SJSA1 (cell line): ENCODE data around the gene MDFIC. TPM values are rescaled to one million over a fixed set of nuclear protein-coding genes. Genes with fewer than 3 reads are reported as not detected.

Experiments used
- DNase-seq, 2 experiments: peaks; one replicate each; pipeline ENCODE4 v3.0.0-alpha.2; 2015 to 2020; ENCODE audit warnings: low spot score in 2 of 2, low read depth in 1 of 2
- H3K27ac ChIP-seq: fragments of 250-450 bp; sonication (Bioruptor Pico); 2 replicates; pipeline ENCODE4 v1.5.1; 2020; ENCODE audit warnings: mild to moderate bottlenecking, moderate library complexity
- H3K27me3 ChIP-seq: fragments of 250-450 bp; sonication (Bioruptor Pico); replicated peaks from 2 replicates; pipeline ENCODE4 v1.5.1; 2020; ENCODE audit warnings: mild to moderate bottlenecking, moderate library complexity
- H3K36me3 ChIP-seq: fragments of 250-450 bp; sonication (Bioruptor Pico); 2 replicates; pipeline ENCODE4 v1.5.1; 2020; ENCODE audit warnings: mild to moderate bottlenecking
- H3K4me1 ChIP-seq: fragments of 250-450 bp; sonication (Bioruptor Pico); replicated peaks from 2 replicates; pipeline ENCODE4 v1.6.1; 2021; ENCODE audit warnings: mild to moderate bottlenecking
- H3K4me3 ChIP-seq: fragments of 250-450 bp; sonication (Bioruptor Pico); 2 replicates; pipeline ENCODE4 v1.5.1; 2020; ENCODE audit warnings: mild to moderate bottlenecking
- H3K9me3 ChIP-seq: fragments of 250-450 bp; sonication (Bioruptor Pico); replicated peaks from 2 replicates; pipeline ENCODE4 v1.5.1; 2020; ENCODE audit warnings: mild to moderate bottlenecking
- total RNA-seq: library from RNA; depleted of rRNA; stranded (reverse); fragments of >200 nt; shearing (Covaris generic); gene quantifications from 2 replicates; pipeline ENCODE4 v1.2.3, GENCODE V29; 2014

MDFIC gene
- total RNA-seq, 1 experiment from 2014 or later, result 65.0 TPM

GRCh38 chr7:114975401-114975800 lies 53.5 kb downstream of the MDFIC start:
- Histone ChIP-seq H3K4me3 (no peak overlapping the region), H3K27me3 (no peaks in the 10 kb centered on the region), H3K27ac (no peak overlapping the region), H3K36me3 (0 out of 2 replicates have a peak, but pooled peaks cover 3% of the 10 kb centered on the region), H3K4me1 (peaks cover 24% of the 10 kb centered on the region), H3K9me3 (no peaks in the 10 kb centered on the region)
- no peak for DNase-seq

GRCh38 chr7:114976666-114977065 lies 54.8 kb downstream of the MDFIC start:
- Histone ChIP-seq H3K4me3 (no peak overlapping the region), H3K27ac (peak overlapping the region; percentile 32), H3K4me1 (peaks cover 24% of the 10 kb centered on the region), H3K27me3 (no peaks in the 10 kb centered on the region), H3K36me3 (peaks cover 8% of the 10 kb centered on the region; the same call in 1 of the 2 replicates), H3K9me3 (no peaks in the 10 kb centered on the region)
- DNase-seq, result peak in 1 of 2 experiments; percentile 22

- Histone ChIP-seq H3K36me3 (peaks cover 8% of the 10 kb centered on the region; the same call in 1 of the 2 replicates), H3K9me3 (no peaks in the 10 kb centered on the region), H3K4me3 (no peak overlapping the region), H3K4me1 (peaks cover 24% of the 10 kb centered on the region), H3K27me3 (no peaks in the 10 kb centered on the region), H3K27ac (peak overlapping the region; percentile 32)
- no peak for DNase-seq
Measured at GRCh38 chr7:114977277-114977676, 55.4 kb downstream of the MDFIC start.

GRCh38 chr7:114979388-114979787 lies 57.5 kb downstream of the MDFIC start:
- Histone ChIP-seq H3K4me1 (peaks cover 14% of the 10 kb centered on the region), H3K27ac (no peak overlapping the region), H3K9me3 (no peaks in the 10 kb centered on the region), H3K27me3 (no peaks in the 10 kb centered on the region), H3K4me3 (no peak overlapping the region), H3K36me3 (peaks cover 13% of the 10 kb centered on the region; the same call in 1 of the 2 replicates)
- DNase-seq, result no peak

- no peak overlapping the region for H3K4me3 ChIP-seq
- no peaks in the 10 kb centered on the region for H3K9me3 ChIP-seq
- H3K27ac ChIP-seq, result no peak overlapping the region
- peaks cover 14% of the 10 kb centered on the region for H3K4me1 ChIP-seq
- no peak for DNase-seq
- peaks cover 13% of the 10 kb centered on the region; the same call in 1 of the 2 replicates for H3K36me3 ChIP-seq
- no peaks in the 10 kb centered on the region for H3K27me3 ChIP-seq
Measured at GRCh38 chr7:114979803-114980507, 58.1 kb downstream of the MDFIC start.

GRCh38 chr7:114981323-114981722 lies 59.4 kb downstream of the MDFIC start:
- no peak overlapping the region for H3K27ac ChIP-seq
- no peak overlapping the region for H3K4me3 ChIP-seq
- H3K27me3 ChIP-seq, result no peaks in the 10 kb centered on the region
- peaks cover 13% of the 10 kb centered on the region; the same call in 1 of the 2 replicates for H3K36me3 ChIP-seq
- peaks cover 12% of the 10 kb centered on the region for H3K4me1 ChIP-seq
- no peaks in the 10 kb centered on the region for H3K9me3 ChIP-seq
- no peak for DNase-seq

DNA sequence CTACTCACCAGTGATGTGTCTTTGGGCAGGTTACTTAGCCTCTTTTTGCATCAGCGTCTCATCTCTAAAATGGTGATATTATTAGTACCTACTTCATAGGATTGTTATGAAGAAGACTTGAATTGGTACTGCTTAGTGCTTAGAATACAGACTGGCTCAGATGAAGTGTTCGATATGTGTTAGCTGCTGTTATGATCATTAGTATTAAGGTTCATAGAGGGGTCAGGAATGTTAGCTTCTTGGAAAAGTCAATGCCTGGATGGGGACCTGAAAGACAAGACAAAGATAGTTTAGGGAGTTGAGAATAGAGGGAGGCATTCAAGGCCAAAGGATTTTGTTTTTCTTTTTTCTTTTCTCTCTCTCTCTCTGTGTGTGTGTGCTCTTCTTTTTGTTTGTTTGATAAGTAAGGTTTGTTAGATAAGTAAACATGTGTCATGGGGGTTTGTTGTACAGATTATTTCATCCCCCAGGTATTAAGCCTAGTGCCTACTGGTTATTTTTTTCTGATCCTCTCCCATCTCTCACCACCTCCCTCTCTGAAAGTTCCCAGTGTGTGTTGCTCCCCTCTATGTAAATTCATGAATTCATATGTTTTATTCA lies 63.3 kb downstream of the MDFIC start:
- no peaks in the 10 kb centered on the region for H3K27me3 ChIP-seq
- H3K9me3 ChIP-seq, result no peaks in the 10 kb centered on the region
- H3K27ac ChIP-seq, result no peak overlapping the region
- H3K4me3 ChIP-seq, result no peak overlapping the region
- H3K4me1 ChIP-seq, result peaks cover 18% of the 10 kb centered on the region
- DNase-seq, result no peak
- H3K36me3 ChIP-seq, result peaks cover 13% of the 10 kb centered on the region; the same call in 1 of the 2 replicates

DNA sequence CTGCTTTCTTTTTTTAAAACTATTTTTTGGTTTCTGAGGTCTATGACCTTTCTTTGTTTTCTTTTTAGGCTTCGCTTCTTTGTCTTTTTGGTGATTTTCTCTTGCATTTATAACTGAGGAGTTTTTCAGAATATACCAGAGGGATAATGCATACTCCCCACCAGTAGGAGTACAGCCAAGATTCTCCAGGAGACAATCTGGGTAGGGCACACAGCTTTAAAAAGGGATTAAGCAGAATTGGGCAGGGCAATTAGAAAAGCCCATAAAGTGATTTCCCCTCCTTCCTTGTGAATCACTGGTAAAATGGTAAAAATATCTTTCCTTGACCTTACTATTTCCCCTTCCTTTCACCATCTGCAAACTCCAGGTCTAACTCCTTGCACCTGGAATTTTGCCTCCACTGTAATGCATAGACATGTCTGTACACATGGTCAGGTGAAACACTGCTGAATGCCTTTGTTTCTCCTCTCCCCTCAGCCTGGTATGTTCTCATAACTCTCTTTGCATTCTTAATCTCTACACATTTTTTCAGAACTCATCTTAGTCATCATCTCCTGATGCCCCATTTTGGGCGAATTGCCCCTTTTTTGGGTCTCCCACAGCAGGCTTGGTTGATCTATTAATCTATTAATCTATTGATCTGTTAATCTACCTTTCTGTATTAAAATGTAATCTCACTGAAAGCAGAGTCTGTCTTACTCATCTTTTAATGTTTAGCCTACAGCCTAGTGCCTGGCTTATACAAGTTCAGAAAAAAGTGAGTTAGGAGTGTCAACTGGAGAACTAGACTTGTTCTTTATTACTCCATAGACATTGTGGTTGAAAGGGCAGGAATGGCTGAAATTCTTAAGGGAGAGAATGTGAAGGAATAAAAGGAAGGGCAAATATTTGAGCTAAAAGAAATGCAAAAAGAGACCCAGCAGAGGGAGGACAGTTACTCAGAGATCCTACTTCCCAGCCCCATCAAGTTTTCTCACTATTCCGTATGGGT lies 64.6 kb downstream of the MDFIC start:
- no peak overlapping the region for H3K4me3 ChIP-seq
- no peak overlapping the region for H3K27ac ChIP-seq
- H3K36me3 ChIP-seq, result peaks cover 9% of the 10 kb centered on the region; the same call in 1 of the 2 replicates
- H3K27me3 ChIP-seq, result no peaks in the 10 kb centered on the region
- no peak for DNase-seq
- no peaks in the 10 kb centered on the region for H3K9me3 ChIP-seq
- H3K4me1 ChIP-seq, result peaks cover 18% of the 10 kb centered on the region

DNA sequence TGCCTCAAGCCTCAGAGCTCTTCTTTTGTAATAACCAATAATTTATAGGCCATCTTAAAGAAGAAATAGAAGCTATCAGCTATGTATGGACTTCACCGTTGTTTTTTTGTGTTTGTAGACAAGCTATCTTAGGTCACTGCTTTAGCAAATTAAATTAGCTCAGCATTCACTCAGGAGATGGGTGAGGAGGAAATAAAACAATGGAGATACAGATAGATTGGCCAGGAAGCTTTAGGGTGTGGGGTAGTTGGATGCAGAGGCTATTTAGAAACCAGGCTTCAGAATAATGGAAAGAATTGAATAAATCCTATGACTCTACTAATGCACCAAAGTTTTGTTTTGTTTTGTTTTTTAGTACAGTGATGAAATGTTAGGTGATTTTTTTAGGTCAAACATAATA lies 66.1 kb downstream of the MDFIC start:
- peaks cover 18% of the 10 kb centered on the region for H3K4me1 ChIP-seq
- no peaks in the 10 kb centered on the region for H3K9me3 ChIP-seq
- peaks cover 3% of the 10 kb centered on the region; the same call in 1 of the 2 replicates for H3K36me3 ChIP-seq
- no peak overlapping the region for H3K27ac ChIP-seq
- DNase-seq, result no peak
- H3K27me3 ChIP-seq, result no peaks in the 10 kb centered on the region
- H3K4me3 ChIP-seq, result no peak overlapping the region

DNA sequence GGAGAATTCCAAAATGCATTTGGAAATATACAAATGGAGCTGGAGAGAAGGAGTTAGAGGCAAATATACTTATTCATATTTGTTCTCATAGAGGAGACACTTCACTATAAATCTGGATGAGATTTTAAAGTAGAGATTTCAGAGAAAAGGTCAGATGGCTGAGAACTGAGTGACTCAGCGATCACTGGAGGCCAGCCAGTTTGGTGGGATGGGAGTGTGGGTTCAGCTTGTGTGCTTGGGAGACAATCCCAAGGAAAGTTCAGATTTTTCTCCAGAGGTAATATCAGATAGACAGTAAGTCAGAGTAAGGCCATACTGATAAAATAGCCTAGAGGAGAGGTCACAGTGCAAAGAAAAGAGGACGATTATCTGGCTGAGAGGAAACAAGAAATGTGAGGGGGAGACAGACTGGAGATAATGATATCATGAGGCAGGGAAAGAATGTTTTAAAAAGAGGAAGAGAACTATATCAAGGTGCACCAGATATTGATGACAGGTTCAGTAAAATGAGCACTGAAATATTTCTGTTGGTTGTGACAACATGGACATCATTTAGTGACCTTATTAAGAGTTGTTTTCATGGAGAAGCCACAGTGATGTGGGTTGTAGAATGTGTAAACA lies 67.0 kb downstream of the MDFIC start:
- Histone ChIP-seq H3K4me3 (no peak overlapping the region), H3K36me3 (0 out of 2 replicates have a peak, but pooled peaks cover 3% of the 10 kb centered on the region), H3K27ac (no peak overlapping the region), H3K9me3 (no peaks in the 10 kb centered on the region), H3K27me3 (no peaks in the 10 kb centered on the region), H3K4me1 (peaks cover 18% of the 10 kb centered on the region)
- no peak for DNase-seq

DNA sequence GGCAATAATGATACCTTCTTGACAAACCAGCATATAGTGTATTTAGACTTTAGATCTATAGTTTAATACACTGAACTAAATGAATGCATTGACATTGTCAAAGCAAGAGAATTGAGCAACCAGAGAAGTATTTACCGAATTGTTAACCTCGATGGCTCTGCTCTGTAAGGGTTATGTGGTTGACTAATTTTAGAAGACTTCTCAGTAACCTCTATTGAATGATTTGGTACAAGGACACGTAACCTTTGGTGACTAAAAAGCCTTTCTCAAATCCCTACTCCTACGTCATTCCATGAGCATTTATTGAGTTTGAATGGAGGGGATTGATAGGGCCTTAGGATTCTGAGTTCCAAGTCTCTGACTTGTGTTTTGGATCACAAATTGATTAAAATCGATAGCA lies 67.6 kb downstream of the MDFIC start:
- no peaks in the 10 kb centered on the region for H3K9me3 ChIP-seq
- H3K36me3 ChIP-seq, result 0 out of 2 replicates have a peak, but pooled peaks cover 3% of the 10 kb centered on the region
- H3K27ac ChIP-seq, result no peak overlapping the region
- no peaks in the 10 kb centered on the region for H3K27me3 ChIP-seq
- DNase-seq, result no peak
- H3K4me3 ChIP-seq, result no peak overlapping the region
- peaks cover 18% of the 10 kb centered on the region for H3K4me1 ChIP-seq

DNA sequence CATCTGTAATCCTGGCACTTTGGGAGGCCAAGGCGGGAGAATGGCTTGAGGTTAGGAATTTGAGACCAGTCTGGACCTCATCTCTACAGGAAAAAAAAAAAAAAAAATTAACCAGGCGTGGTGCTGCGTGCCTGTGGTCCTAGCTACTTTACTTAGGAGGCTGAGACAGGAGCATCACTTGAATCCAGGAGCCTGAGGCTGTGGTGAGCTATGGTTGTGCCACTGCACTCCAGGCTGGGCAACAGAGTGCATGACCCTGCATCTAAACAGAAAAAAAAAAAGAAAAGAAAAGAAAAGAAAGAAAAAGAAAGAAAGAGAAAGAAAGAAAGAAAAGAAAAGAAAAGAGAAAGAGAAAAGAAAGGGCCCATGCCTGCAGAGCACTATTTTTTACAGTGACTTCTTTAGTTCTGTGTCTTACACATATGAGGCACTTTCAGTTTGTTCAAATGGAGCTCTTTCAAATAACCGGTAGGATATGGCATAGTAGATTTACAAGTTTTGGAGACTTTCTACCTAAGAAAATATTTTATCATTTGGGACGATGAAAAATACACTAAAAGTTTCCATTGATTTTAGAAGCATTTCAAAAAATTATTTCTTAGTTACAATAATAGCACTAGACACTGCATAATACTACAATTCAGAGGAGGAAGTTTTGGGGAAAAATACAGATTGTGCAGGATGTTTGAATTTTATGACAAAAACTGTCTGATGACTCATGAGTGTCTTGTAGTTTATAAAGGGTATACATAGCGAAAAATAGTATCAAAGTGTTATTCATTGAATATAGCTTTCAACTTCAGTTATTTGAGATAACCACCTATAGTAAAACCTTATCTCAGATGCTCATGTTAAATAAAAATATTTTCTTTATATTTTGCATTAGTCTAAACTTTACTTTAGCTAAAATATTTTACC lies 75.9 kb downstream of the MDFIC start:
- DNase-seq, result no peak
- H3K4me1 ChIP-seq, result peaks cover 7% of the 10 kb centered on the region; the same call in 1 of the 2 replicates
- no peaks in the 10 kb centered on the region for H3K9me3 ChIP-seq
- no peak overlapping the region for H3K4me3 ChIP-seq
- no peak overlapping the region for H3K27ac ChIP-seq
- peaks cover 12% of the 10 kb centered on the region; the same call in 1 of the 2 replicates for H3K36me3 ChIP-seq
- no peaks in the 10 kb centered on the region for H3K27me3 ChIP-seq
